GM19239 (cell line): ENCODE data around the gene PSME2.

ENCODE experiments used
- DNase-seq: peaks from one replicate; pipeline ENCODE4 v3.0.0; 2011; ENCODE audit warnings: low spot score; ENCODE audit not compliant: insufficient read length
- FAIRE-seq: peaks from 2 replicates; lab custom pipeline; 2011; peaks lifted over from hg19 to GRCh38; lab: Jason Lieb, UNC

The PSME2 gene

GRCh38 chr14:24098229-24098926, 48.0 kb downstream of the PSME2 start:
- DNase-seq (no peak), FAIRE-seq (no peak)

GRCh38 chr14:24096545-24097181, 49.7 kb downstream of the PSME2 start:
- no peak for FAIRE-seq
- no peak for DNase-seq

- DNase-seq = peak; percentile 92
- FAIRE-seq = peak; percentile 92
Observed at GRCh38 chr14:24095271-24096068, 50.9 kb downstream of the PSME2 start.

GRCh38 chr14:24094841-24095270, 51.6 kb downstream of the PSME2 start:
- DNase-seq = no peak

GRCh38 chr14:24093901-24094840, 52.2 kb downstream of the PSME2 start, which contains the start of gene PCK2:
TSS of gene PCK2 (plus strand) at chr14:24094311. CDS start at chr14:24094406, 95 bp downstream.
- FAIRE-seq = peak; percentile 91

More at GRCh38 chr14:24094841-24095270, 51.6 kb downstream of the PSME2 start:
- no peak for FAIRE-seq

More at GRCh38 chr14:24093901-24094840, 52.2 kb downstream of the PSME2 start, which contains the start of gene PCK2:
- peak; percentile 83 for DNase-seq
